SK-N-SH treated with all-trans-retinoic acid at 6 μM for 48 hours (cell line): ENCODE results near the gene TEKT1.
A peak's percentile ranks its signal among the peaks of the same experiment; 100 is the strongest.
"Not testable (repeated sequence)": the region's sequence is repeated elsewhere in the genome, so short reads cannot be mapped to it uniquely, and the experiment has no call there.

Experiments used
- ATAC-seq: fragments of 200-7000 bp; cut with Tn5 transposase; 3 replicates; pipeline ENCODE4 v1.9.1; 2020; ENCODE audit warnings: mild to moderate bottlenecking, moderate library complexity
- BACH2 ChIP-seq: fragments of 250-450 bp; sonication (Bioruptor Pico); IDR thresholded peaks from 2 replicates; pipeline ENCODE4 v1.9.0; 2021; ENCODE audit warnings: mild to moderate bottlenecking, borderline replicate concordance
- CSDC2 ChIP-seq: fragments of 250-450 bp; sonication (Bioruptor Pico); IDR thresholded peaks from 2 replicates; pipeline ENCODE4 v1.5.0; 2020; ENCODE audit warnings: mild to moderate bottlenecking, moderate library complexity
- ESRRG ChIP-seq: fragments of 250-450 bp; sonication (Bioruptor Pico); IDR thresholded peaks from 2 replicates; pipeline ENCODE4 v1.6.1; 2021; ENCODE audit warnings: mild to moderate bottlenecking
- GLIS3 ChIP-seq: fragments of 250-450 bp; sonication (Bioruptor Pico); IDR thresholded peaks from 2 replicates; pipeline ENCODE4 v1.5.0; 2020; ENCODE audit warnings: mild to moderate bottlenecking, moderate library complexity
- OSR1 ChIP-seq: fragments of 250-450 bp; sonication (Bioruptor Pico); IDR thresholded peaks from 2 replicates; pipeline ENCODE4 v1.8.0; 2022; ENCODE audit warnings: moderate library complexity, mild to moderate bottlenecking, inconsistent platforms
- POU6F1 ChIP-seq: fragments of 250-450 bp; sonication (Bioruptor Pico); IDR thresholded peaks from 2 replicates; pipeline ENCODE4 v1.8.0; 2021; ENCODE audit warnings: low read depth, mild to moderate bottlenecking, moderate library complexity, borderline replicate concordance
- PPARA ChIP-seq: fragments of 250-450 bp; sonication (Bioruptor Pico); IDR thresholded peaks from 2 replicates; pipeline ENCODE4 v1.5.0; 2020; ENCODE audit warnings: mild to moderate bottlenecking, borderline replicate concordance
- SNAI2 ChIP-seq: fragments of 250-450 bp; sonication (Bioruptor Pico); IDR thresholded peaks from 2 replicates; pipeline ENCODE4 v1.5.0; 2020; ENCODE audit warnings: mild to moderate bottlenecking, moderate library complexity
- TCF4 ChIP-seq: fragments of 250-450 bp; sonication (Bioruptor Pico); IDR thresholded peaks from 2 replicates; pipeline ENCODE4 v1.8.0; 2021; ENCODE audit warnings: mild to moderate bottlenecking, moderate library complexity, borderline replicate concordance
- TOX ChIP-seq: fragments of 250-450 bp; sonication (Bioruptor Pico); IDR thresholded peaks from 2 replicates; pipeline ENCODE4 v1.8.0; 2021; ENCODE audit warnings: mild to moderate bottlenecking, moderate library complexity, borderline replicate concordance
- ZC3H10 ChIP-seq: fragments of 250-450 bp; sonication (Bioruptor Pico); IDR thresholded peaks from 2 replicates; pipeline ENCODE4 v1.5.1; 2021; ENCODE audit warnings: mild to moderate bottlenecking, moderate library complexity
- ZFP3 ChIP-seq: fragments of 250-450 bp; sonication (Bioruptor Pico); IDR thresholded peaks from 2 replicates; pipeline ENCODE4 v1.5.0; 2020; ENCODE audit warnings: mild to moderate bottlenecking, moderate library complexity
- ZFP30 ChIP-seq: fragments of 450-650 bp; formaldehyde crosslinking; IDR thresholded peaks from 2 replicates; pipeline ENCODE4 v1.5.0; 2022; ENCODE audit warnings: mild to moderate bottlenecking, moderate library complexity
- ZNF565 ChIP-seq: fragments of 450-650 bp; formaldehyde crosslinking; conservative IDR thresholded peaks from 2 replicates; pipeline ENCODE4 v1.5.0; 2020; ENCODE audit warnings: low read depth, mild to moderate bottlenecking, moderate library complexity
- ZNF70 ChIP-seq: fragments of 450-650 bp; formaldehyde crosslinking; IDR thresholded peaks from 2 replicates; pipeline ENCODE4 v1.5.0; 2020; ENCODE audit warnings: mild to moderate bottlenecking, moderate library complexity
- ZNF8 ChIP-seq: fragments of 450-650 bp; formaldehyde crosslinking; IDR thresholded peaks from 2 replicates; pipeline ENCODE4 v1.5.0; 2020; ENCODE audit warnings: mild to moderate bottlenecking, moderate library complexity
- TF ChIP-seq, protein P1 (sequence below): fragments of 250-450 bp; sonication (Bioruptor Pico); IDR thresholded peaks from 2 replicates; pipeline ENCODE4 v1.5.1; 2020; ENCODE audit warnings: low read depth, mild to moderate bottlenecking, moderate library complexity
- TF ChIP-seq, protein P2 (sequence below): fragments of 250-450 bp; sonication (Bioruptor Pico); IDR thresholded peaks from 2 replicates; pipeline ENCODE4 v1.8.0; 2020; ENCODE audit warnings: mild to moderate bottlenecking, moderate library complexity, borderline replicate concordance
- TF ChIP-seq, protein P3 (sequence below): fragments of 250-450 bp; sonication (Bioruptor Pico); IDR thresholded peaks from 2 replicates; pipeline ENCODE4 v1.5.1; 2021; ENCODE audit warnings: mild to moderate bottlenecking, moderate library complexity

Gene TEKT1

DNA sequence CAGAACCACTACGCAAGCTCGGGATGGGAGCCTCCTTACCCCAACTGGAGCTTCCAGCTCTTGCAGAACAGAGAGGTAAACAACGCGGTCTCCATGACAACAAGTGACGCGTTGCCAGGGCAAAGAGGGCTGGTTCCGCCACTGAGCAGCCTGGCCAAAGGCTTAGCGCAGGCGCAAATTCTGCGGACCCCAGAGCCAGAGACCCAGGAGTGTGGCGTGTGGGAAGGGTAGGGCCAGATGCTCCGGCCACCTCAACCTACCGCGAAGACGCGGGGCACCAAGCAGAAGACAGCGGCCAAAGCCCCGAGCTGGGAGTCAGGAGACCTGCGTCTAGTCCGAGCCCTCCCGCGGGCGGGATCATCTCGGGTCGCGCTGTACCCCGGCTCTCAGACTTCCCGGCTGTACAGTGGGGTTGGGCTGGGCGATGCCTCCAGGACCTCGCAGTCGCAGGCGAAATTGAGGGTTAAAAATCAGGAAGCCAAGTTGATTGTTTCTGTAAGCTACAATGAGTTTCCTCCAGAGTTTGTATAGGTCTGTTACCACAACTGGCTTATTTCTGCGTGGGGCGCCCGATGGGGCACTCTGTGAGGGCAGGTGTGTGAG, at the start of gene TEKT1:
TSS of gene TEKT1 (minus strand) at position 69 of the 603 bp plus-strand sequence. CDS start 1,353 bp downstream, outside the sequence.
- ATAC-seq = peak; percentile 75

GRCh38 chr17:6879221-6879975, 47.9 kb upstream of the TEKT1 start:
- not testable (repeated sequence) for ATAC-seq

More for the DNA sequence above, at the start of gene TEKT1:
- TF ChIP-seq OSR1 (no peak), CSDC2 (CRISPR knock-in tag) (no peak), GLIS3 (no peak), ZNF70 (CRISPR knock-in tag) (no peak), BACH2 (CRISPR knock-in tag) (no peak), PPARA (CRISPR knock-in tag) (no peak)
- TF ChIP-seq, protein P1, sequence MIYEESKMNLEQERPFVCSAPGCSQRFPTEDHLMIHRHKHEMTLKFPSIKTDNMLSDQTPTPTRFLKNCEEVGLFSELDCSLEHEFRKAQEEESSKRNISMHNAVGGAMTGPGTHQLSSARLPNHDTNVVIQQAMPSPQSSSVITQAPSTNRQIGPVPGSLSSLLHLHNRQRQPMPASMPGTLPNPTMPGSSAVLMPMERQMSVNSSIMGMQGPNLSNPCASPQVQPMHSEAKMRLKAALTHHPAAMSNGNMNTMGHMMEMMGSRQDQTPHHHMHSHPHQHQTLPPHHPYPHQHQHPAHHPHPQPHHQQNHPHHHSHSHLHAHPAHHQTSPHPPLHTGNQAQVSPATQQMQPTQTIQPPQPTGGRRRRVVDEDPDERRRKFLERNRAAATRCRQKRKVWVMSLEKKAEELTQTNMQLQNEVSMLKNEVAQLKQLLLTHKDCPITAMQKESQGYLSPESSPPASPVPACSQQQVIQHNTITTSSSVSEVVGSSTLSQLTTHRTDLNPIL (CRISPR knock-in tag) = no peak

- not testable (repeated sequence) for ATAC-seq
Measured at GRCh38 chr17:6875276-6875675, 43.7 kb upstream of the TEKT1 start.

GRCh38 chr17:6872936-6873335, 41.4 kb upstream of the TEKT1 start:
- ATAC-seq = no peak
- TF ChIP-seq POU6F1 (CRISPR knock-in tag) = no peak
- TF ChIP-seq, protein P2, sequence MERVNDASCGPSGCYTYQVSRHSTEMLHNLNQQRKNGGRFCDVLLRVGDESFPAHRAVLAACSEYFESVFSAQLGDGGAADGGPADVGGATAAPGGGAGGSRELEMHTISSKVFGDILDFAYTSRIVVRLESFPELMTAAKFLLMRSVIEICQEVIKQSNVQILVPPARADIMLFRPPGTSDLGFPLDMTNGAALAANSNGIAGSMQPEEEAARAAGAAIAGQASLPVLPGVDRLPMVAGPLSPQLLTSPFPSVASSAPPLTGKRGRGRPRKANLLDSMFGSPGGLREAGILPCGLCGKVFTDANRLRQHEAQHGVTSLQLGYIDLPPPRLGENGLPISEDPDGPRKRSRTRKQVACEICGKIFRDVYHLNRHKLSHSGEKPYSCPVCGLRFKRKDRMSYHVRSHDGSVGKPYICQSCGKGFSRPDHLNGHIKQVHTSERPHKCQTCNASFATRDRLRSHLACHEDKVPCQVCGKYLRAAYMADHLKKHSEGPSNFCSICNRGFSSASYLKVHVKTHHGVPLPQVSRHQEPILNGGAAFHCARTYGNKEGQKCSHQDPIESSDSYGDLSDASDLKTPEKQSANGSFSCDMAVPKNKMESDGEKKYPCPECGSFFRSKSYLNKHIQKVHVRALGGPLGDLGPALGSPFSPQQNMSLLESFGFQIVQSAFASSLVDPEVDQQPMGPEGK (CRISPR knock-in tag) = no peak
- TF ChIP-seq SNAI2 (CRISPR knock-in tag) = no peak
- no peak for TF ChIP-seq TOX (CRISPR knock-in tag)
- no peak for TF ChIP-seq ZC3H10
- no peak for TF ChIP-seq ZFP3 (CRISPR knock-in tag)
- no peak for TF ChIP-seq ZNF8
- no peak for TF ChIP-seq BACH2 (CRISPR knock-in tag)
- TF ChIP-seq, protein P3, sequence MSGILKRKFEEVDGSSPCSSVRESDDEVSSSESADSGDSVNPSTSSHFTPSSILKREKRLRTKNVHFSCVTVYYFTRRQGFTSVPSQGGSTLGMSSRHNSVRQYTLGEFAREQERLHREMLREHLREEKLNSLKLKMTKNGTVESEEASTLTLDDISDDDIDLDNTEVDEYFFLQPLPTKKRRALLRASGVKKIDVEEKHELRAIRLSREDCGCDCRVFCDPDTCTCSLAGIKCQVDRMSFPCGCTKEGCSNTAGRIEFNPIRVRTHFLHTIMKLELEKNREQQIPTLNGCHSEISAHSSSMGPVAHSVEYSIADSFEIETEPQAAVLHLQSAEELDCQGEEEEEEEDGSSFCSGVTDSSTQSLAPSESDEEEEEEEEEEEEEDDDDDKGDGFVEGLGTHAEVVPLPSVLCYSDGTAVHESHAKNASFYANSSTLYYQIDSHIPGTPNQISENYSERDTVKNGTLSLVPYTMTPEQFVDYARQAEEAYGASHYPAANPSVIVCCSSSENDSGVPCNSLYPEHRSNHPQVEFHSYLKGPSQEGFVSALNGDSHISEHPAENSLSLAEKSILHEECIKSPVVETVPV (CRISPR knock-in tag) = no peak
- no peak for TF ChIP-seq ZNF565 (CRISPR knock-in tag)
- TF ChIP-seq CSDC2 (CRISPR knock-in tag) = no peak
- TF ChIP-seq, protein P1 (CRISPR knock-in tag) = no peak
- TF ChIP-seq OSR1 = no peak
- no peak for TF ChIP-seq GLIS3
- TF ChIP-seq ESRRG = no peak
- TF ChIP-seq ZFP30 (CRISPR knock-in tag) = no peak
- no peak for TF ChIP-seq TCF4 (CRISPR knock-in tag)
- TF ChIP-seq, all 23 proteins: peak for 0
